ENCODE measurements around the gene GYS2. TPM values are rescaled to one million over a fixed set of nuclear protein-coding genes. Genes with fewer than 3 reads are reported as not detected.

GYS2 gene
- total and polyA plus RNA-seq, 8 donors = not detected

DNA sequence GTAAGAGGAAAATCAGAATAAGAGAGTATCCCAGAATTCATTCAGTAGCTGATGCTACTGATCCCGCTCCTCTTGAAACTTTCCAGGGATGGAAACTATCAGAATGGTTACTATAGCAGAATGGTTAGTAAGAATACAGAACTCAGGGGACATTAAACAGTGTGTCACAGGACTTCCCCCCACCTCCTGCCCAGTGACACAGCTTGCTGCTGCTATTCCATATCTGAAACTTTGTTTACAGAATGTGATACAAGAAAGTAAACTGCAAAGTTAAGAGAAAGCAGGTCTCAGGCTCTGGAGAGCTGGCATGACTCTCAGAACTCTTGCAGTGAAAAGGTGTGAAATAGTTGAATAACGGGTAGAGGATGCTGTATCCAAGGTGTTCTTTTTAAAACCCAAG lies 75.2 kb downstream of the GYS2 start:
- Histone ChIP-seq H3K9me3 (no peaks in the 10 kb centered on the region), H3K27ac (peak overlapping the region in 2 of 4 donors; percentile 88 to 93), H3K4me1 (peaks cover 0 to 11% (median 8%) of the 10 kb centered on the region in 3 donors), H3K36me3 (no peaks in the 10 kb centered on the region), H3K27me3 (no peaks in the 10 kb centered on the region), H3K4me3 (no peak overlapping the region)
- no peak for TF ChIP-seq CTCF (IDR thresholded peaks at IDR 0.05)
- ATAC-seq = peak; percentile 33 to 55 (median 41)
- no peak for FAIRE-seq
- 35 to 42% methylated on average over 2 of the region's 2 CpGs for WGBS, 2 donors
- peak in 3 of 6 donors; percentile 28 to 56 (median 43) for DNase-seq
- intact Hi-C loops (cut with DNase I) = no loop called here

DNA sequence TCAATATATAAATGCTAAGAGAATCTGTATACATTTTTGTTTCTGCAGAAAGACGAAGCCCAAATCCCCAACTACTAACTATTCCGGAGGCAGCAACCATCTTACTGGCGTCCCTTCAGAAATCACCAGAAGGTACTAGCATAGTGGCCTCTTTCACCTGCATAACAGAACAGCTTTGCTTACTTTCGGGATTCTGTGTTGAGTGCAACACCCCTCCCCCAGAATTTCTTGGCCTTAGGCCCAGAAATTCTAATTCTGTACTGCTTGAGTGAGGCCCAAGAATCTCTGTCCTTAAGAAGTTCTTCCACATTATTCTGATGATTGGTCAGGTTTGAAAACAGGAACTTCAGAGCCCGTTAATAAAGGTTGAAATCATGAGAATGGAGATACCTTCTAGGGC lies 75.7 kb downstream of the GYS2 start:
- ATAC-seq = peak; percentile 48 to 66 (median 59)
- 43 to 44% methylated on average over 5 of the region's 5 CpGs for WGBS, 2 donors
- H3K36me3 ChIP-seq = no peaks in the 10 kb centered on the region
- no peaks in the 10 kb centered on the region for H3K9me3 ChIP-seq
- H3K4me1 ChIP-seq = peaks cover 0 to 11% (median 8%) of the 10 kb centered on the region in 3 donors
- peak in 4 of 6 donors; percentile 14 to 70 (median 43) for DNase-seq
- H3K27ac ChIP-seq = peak overlapping the region in 2 of 4 donors; percentile 88 to 93
- peak overlapping the region in 1 of 4 donors; percentile 82 for H3K4me3 ChIP-seq
- FAIRE-seq = no peak
- intact Hi-C loops (cut with DNase I) = no loop called here
- no peak for TF ChIP-seq CTCF (IDR thresholded peaks at IDR 0.05)
- no peaks in the 10 kb centered on the region for H3K27me3 ChIP-seq

DNA sequence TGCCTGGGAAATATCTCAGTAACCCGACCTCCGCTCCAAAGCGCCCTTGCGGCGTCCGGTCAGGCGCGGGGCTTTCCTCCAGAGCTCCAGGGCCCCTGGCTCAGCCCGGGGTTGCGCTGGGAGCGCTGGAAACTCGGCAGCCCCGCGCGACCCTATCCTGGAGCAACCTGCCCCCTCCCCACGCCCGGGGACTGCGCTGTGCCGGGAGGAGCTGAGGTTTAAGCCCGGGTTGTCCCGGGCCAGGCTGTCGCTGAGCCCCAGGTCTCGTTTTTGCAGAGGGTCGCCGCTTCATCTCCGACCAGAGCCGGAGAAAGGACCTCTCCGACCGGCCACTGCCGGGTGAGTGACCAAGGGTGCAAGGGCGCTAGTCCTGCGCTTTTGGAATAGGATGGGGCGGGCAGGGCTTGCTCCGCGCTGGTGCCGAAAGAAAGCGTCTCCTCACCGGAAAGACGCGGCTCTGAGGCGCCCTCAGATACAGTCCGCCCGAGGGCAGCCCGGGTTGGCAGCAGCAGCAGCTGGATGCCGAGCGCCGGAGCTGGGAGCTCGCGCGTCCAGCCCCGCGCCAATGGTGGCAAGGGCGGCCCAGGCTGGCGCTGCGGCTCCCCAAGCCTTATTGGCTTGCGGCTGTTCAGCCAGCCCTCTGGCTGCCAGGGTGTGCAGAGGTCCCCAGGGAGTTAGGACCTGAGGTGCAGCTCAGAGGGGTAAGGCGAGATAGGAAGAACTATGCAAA lies 77.0 kb downstream of the GYS2 start:
- Histone ChIP-seq H3K4me1 (peaks cover 0 to 11% (median 8%) of the 10 kb centered on the region in 3 donors), H3K36me3 (no peaks in the 10 kb centered on the region), H3K4me3 (peak overlapping the region; percentile 51 to 82 (median 62)), H3K27ac (peak overlapping the region; percentile 64 to 93 (median 86)), H3K27me3 (no peaks in the 10 kb centered on the region), H3K9me3 (no peaks in the 10 kb centered on the region)
- no peak for FAIRE-seq
- TF ChIP-seq CTCF (IDR thresholded peaks at IDR 0.05) = no peak
- WGBS, 2 donors = 1% methylated on average over 45 to 57 of the region's 57 CpGs
- intact Hi-C loops (cut with DNase I) = no loop called here
- DNase-seq = peak; percentile 60 to 85 (median 72)
- peak; percentile 78 to 86 (median 82) for ATAC-seq

DNA sequence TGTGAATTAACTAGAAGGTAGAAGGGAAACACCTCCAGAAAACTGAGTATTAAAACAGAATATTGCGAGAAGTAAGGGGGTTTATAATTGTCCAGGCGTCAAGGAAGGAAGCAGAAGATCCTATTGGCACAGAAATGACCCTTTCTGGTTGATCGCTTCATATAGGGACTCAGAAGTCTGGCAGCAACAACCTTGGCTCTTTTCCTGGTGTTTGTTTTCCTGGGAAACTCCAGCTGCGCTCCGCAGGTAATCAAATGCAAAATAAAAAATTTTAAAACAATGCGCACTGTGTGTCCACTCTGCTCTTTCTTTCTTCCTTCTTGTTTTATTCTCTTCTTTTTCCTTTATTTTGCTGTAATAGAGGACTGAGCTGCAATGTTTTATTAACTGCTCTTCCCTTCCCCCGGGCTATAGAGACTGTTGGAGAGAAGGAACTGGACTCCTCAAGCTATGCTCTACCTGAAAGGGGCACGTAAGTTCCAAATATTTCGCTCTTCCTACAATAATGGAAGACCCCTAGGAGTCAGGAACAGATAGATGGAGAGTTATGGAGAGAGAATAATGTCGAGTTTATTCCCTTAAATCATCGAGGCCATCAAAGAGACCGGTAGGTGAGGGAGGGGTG lies 77.8 kb downstream of the GYS2 start:
- Histone ChIP-seq H3K9me3 (no peaks in the 10 kb centered on the region), H3K4me1 (peaks cover 0 to 14% (median 11%) of the 10 kb centered on the region in 3 donors), H3K27ac (peak overlapping the region; percentile 64 to 93 (median 86)), H3K27me3 (no peaks in the 10 kb centered on the region), H3K36me3 (no peaks in the 10 kb centered on the region), H3K4me3 (peak overlapping the region; percentile 51 to 82 (median 62))
- WGBS, 2 donors = 7 to 10% methylated on average over 12 of the region's 12 CpGs
- no peak for TF ChIP-seq CTCF (IDR thresholded peaks at IDR 0.05)
- ATAC-seq = peak; percentile 38 to 70 (median 58)
- peak in 4 of 6 donors; percentile 38 to 52 (median 48) for DNase-seq
- no peak for FAIRE-seq
- intact Hi-C loops (cut with DNase I) = no loop called here

Data from pancreas (tissue), 10 donors.